ENCODE measurements around the gene YWHAQ.

The YWHAQ gene

GRCh38 chr2:9655441-9656269, 24.9 kb upstream of the YWHAQ start:
- in situ Hi-C loops (cut with MboI; ENCODE audit: low sequenced_read_pairs): no loop called here

- in situ Hi-C loops (cut with MboI; ENCODE audit: low sequenced_read_pairs): no loop called here
Measured at GRCh38 chr2:9654452-9655100, 23.8 kb upstream of the YWHAQ start.

- in situ Hi-C loops (cut with MboI; ENCODE audit: low sequenced_read_pairs): no loop called here
Measured at GRCh38 chr2:9653485-9654271, 22.9 kb upstream of the YWHAQ start.

- in situ Hi-C loops (cut with MboI; ENCODE audit: low sequenced_read_pairs): no loop called here
Measured at GRCh38 chr2:9652898-9653479, 22.2 kb upstream of the YWHAQ start.

GRCh38 chr2:9652267-9652666, 21.5 kb upstream of the YWHAQ start:
- in situ Hi-C loops (cut with MboI; ENCODE audit: low sequenced_read_pairs): no loop called here

GRCh38 chr2:9650119-9650821, 19.5 kb upstream of the YWHAQ start:
- in situ Hi-C loops (cut with MboI; ENCODE audit: low sequenced_read_pairs): no loop called here

GRCh38 chr2:9649261-9649660, 18.5 kb upstream of the YWHAQ start:
- in situ Hi-C loops (cut with MboI; ENCODE audit: low sequenced_read_pairs): no loop called here

- in situ Hi-C loops (cut with MboI; ENCODE audit: low sequenced_read_pairs): no loop called here
Measured at GRCh38 chr2:9648821-9649220, 18.0 kb upstream of the YWHAQ start.

- in situ Hi-C loops (cut with MboI; ENCODE audit: low sequenced_read_pairs): no loop called here
Measured at GRCh38 chr2:9647884-9648283, 17.1 kb upstream of the YWHAQ start.

- in situ Hi-C loops (cut with MboI; ENCODE audit: low sequenced_read_pairs): no loop called here
Measured at GRCh38 chr2:9646196-9647030, 15.6 kb upstream of the YWHAQ start.

GRCh38 chr2:9644603-9645002, 13.8 kb upstream of the YWHAQ start:
- in situ Hi-C loops (cut with MboI; ENCODE audit: low sequenced_read_pairs): no loop called here

- in situ Hi-C loops (cut with MboI; ENCODE audit: low sequenced_read_pairs): no loop called here
Measured at GRCh38 chr2:9644021-9644420, 13.2 kb upstream of the YWHAQ start.

- in situ Hi-C loops (cut with MboI; ENCODE audit: low sequenced_read_pairs): no loop called here
Measured at GRCh38 chr2:9641641-9642040, 10.8 kb upstream of the YWHAQ start.

GRCh38 chr2:9640403-9641104, 9.8 kb upstream of the YWHAQ start:
- in situ Hi-C loops (cut with MboI; ENCODE audit: low sequenced_read_pairs): no loop called here

GRCh38 chr2:9639740-9640343, 9.0 kb upstream of the YWHAQ start:
- in situ Hi-C loops (cut with MboI; ENCODE audit: low sequenced_read_pairs): no loop called here

- in situ Hi-C loops (cut with MboI; ENCODE audit: low sequenced_read_pairs): no loop called here
Measured at GRCh38 chr2:9639000-9639602, 8.3 kb upstream of the YWHAQ start.

- in situ Hi-C loops (cut with MboI; ENCODE audit: low sequenced_read_pairs): no loop called here
Measured at GRCh38 chr2:9638532-9638931, 7.7 kb upstream of the YWHAQ start.

- in situ Hi-C loops (cut with MboI; ENCODE audit: low sequenced_read_pairs): no loop called here
Measured at GRCh38 chr2:9637330-9637729, 6.5 kb upstream of the YWHAQ start.
